GM18502 (cell line): ENCODE results near the gene PUM2.
"Not testable (repeated sequence)": the region's sequence is repeated elsewhere in the genome, so short reads cannot be mapped to it uniquely, and the experiment has no call there.

ENCODE experiments used
- ATAC-seq: cut with Tn5 transposase; IDR thresholded peaks from one replicate; pipeline ENCODE4 v1.9.1; 2021; ENCODE audit warnings: mild to moderate bottlenecking; ENCODE audit not compliant: unreplicated experiment, poor library complexity

The PUM2 gene

GRCh38 chr2:20350753-20351554, at the start of gene PUM2:
PUM2 (minus strand) TSS chr2:20350844; CDS start chr2:20327360, 23,484 bp downstream.
- ATAC-seq, result peak; percentile 81

DNA sequence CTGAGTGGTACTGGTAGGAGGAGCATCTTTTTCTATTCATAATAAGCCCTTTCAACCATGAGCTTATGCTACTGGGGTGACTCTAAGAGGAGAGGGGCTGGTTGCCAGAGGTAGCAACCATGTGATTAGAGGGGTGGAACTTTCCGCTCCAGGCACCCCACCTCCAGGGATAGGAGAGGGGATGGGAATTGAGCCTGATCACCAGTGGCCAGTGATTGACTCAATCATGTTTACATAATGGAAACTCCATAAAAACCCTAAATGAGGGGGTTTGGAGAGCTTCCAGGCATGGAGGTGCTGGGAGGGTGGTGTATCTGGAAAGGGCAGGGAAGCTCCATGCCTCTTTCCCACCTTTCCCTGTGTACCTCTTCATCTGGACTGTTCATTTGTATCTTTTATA, 49.7 kb upstream of the PUM2 start:
- no peak for ATAC-seq

GRCh38 chr2:20398956-20399567, 48.4 kb upstream of the PUM2 start:
- ATAC-seq, result no peak

DNA sequence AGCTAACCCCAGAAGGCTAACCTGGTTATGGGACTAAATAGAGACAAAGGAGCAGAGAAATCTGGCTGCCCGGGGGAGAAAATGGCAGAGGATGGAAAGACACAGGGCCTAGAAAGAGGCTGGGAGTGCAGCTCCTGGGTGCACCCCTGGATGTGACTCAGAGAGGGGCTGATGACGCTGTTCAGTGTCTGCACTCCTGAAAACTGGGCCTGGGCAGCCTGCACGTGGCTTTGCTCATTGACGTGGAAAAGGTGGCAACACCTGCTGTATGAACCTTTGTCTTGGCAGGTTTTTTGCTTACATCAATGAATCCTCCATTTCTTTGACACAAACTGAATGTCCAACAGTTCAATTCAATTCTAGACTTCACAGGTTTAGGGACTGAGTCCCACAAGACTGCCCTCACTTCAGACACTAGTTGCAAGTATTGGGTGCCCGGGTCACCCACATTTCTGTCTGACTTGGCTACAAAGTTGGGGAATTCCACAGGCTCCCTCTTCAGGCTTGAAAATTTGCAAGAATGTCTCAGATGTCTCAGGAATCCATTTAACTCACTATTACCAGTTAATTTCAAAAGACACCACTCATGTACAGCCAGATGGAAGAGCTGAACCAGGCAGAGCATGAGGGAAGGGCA, 47.3 kb upstream of the PUM2 start:
- no peak for ATAC-seq

DNA sequence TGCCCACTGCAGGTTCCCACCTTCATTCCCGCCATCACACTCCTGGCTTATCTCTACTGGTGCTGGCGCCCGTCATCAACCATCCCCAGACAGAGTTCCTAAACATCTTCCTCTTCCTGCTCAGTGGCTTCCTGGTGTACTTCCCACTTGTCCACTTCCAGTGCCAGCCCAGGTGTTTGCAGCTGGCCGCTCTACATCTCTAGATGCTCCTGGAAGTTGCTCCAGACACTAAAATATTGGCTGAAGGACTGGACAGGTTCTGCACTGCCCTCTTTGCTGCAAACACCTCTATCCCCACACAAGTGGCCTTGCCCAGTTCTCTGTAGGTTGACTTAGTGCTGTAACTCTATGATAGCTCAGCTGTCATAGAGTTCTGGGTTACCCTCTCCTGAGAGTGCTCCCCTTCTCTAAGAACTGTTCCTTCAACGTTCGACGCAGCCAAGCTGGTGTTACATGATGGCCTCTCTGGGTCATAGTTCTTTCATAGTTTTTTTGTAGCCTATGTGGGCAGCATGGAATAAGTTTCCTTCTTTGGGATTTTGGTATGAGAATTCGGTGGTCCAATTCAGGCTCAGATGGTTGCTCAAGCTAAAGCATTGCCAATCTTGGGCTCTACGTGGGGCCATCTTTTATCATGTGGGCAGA, 45.8 kb upstream of the PUM2 start:
- no peak for ATAC-seq

DNA sequence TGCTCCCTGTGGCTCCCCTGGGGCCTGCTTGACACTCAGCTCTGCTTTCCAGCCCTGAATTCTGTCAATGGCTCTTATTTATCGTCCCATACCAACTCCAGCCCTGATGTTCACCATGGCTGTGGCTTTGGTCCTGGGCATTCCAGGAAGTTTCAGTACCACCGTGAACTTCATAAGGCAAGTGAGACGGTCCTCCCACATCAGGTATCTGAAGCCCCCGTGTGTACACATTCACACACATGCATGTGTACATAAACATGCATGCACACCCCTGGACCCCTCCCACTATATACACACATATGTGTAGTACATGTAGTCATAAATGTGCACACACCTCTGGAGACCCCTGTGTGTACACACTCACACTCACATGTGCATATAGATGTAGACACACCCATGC, 43.3 kb upstream of the PUM2 start:
- no peak for ATAC-seq

DNA sequence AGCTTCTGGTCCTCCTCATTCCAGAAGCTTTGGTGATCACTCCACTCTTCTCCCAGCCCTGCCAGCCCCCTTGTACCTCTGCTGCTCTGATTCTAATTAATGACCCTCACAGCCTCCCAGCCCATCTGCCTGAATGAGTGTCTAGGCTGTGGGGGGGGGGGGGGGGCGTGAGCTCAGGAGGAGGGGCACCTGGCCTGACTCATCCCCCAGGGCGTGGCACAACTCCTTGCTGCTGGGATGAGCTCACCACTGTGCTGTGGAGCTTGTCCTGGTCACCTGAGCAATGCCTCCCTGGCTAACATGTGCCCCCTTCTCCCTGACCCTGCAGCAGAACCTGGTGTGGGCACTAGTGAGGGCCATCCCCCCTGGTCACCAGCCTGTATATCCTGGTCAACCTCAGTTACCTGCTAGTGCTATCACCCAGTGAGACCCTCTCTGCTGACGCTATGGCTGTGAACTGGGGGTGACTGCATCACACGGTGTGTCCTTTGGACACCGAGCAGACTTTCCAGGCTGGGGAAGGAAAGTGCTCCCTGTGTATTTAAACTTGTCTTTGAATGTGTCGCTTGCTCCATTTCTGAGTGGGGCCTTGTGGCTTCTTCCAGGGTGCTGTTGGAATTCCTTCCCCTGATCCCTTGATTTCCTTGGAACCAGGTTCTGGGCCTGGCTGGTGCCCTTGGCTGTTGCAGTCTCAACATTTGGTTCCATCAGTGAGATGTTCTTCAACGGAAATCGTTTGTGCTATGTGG, 41.5 kb upstream of the PUM2 start:
- no peak for ATAC-seq

- no peak for ATAC-seq
These were observed 40.0 kb upstream of the PUM2 start for GRCh38 chr2:20390524-20391123.

DNA sequence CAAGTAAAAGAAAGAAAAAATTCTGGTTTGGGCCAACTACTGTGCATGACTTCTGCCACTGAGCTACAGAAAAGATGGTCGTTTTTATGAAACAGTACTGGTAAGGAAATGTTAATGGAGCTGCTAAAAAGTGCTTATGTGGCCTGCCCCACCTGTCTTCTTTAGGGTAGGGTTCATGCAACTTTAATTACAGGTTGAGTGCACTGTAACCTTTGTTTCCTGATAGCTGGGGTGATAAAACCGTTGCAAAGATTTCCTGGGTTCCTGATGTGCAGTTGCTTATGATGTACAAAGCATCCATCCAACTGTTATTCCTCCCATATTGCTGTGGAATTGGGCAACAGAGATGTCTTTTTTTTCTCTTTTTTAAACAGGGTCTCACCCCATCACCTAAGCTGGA, 34.3 kb upstream of the PUM2 start:
- ATAC-seq, result no peak

DNA sequence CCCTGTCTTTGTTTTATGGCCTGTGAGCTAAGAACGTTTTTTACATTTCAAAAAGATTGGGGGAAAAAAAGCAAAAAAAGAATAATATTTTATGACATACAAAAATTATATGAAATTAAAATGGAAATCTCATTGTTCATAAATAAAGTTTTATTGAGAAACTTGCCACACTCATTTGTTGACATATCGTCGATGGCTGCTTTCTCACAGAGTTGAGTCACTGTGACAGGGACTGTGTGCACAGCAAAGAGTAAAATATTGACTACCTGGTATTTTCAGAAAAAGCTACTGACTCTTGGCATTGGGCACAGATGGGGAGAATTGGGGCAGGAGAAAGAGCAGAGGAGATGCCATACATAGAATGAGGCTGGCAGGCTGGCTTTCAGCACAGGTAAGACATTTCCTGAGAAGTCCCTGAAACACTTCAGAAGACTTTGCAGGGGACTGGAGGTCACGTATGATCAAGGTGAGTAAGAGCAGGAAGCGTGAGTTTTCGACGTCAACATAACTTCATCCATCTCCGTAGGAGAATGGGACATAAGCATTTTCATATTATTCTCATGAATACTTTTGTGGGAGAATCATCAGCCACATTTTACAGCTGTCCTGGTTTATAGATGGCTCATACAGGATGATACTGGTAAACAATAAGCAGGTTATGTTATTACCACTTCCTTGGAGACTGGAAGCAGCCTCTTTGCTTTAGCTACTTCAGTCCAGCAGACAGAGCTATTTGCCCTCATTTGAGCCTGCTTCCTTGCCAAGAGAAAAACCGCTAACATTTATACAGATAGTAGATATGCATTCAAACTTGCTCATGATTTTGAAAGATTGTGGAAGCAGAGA, 32.5 kb upstream of the PUM2 start:
- ATAC-seq, result no peak

DNA sequence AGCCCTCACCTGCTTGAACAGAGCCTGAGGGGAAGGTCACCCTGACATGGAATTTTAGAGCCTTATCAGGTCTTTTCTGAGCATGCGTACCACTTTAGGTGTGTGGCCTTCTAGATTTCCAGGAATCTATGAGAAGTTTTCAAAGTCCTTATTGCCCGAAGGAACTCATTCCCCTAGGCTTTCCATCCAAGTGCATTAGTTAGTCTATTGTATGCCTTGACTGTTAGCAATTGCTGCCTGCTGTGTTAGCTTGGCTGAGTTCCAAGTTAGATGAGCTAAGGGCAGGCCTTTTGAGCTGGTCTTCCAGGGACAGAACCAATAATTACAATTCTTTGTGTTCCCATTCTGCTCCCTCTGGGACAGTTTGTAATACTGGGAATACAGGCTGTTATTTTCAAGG, 30.8 kb upstream of the PUM2 start:
- no peak for ATAC-seq

GRCh38 chr2:20378891-20379519, 28.4 kb upstream of the PUM2 start:
- ATAC-seq, result no peak

DNA sequence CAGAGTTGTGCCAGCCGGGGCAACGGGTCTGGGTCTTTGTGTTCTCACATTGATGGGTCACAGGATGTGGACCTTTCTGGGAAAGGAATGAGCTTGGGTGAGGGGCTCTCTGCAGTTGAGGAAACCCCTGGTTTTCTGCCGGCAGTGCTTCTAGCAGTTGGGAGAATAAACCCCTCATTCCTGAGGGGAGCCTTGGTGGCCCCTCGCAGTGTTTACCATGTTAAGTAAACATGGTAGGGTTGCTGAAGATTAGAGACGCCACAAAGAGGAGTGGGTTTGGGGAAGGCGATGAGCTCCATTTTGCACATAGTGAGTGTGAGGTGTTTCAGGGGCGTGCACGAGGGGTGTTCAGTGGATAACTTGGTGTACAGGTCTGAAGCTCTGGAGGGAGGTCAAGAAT, 27.7 kb upstream of the PUM2 start:
- ATAC-seq, result no peak

- no peak for ATAC-seq
These were observed 27.1 kb upstream of the PUM2 start for GRCh38 chr2:20377741-20378140.

- ATAC-seq, result not testable (repeated sequence)
These were observed 24.3 kb upstream of the PUM2 start for GRCh38 chr2:20374982-20375381.

DNA sequence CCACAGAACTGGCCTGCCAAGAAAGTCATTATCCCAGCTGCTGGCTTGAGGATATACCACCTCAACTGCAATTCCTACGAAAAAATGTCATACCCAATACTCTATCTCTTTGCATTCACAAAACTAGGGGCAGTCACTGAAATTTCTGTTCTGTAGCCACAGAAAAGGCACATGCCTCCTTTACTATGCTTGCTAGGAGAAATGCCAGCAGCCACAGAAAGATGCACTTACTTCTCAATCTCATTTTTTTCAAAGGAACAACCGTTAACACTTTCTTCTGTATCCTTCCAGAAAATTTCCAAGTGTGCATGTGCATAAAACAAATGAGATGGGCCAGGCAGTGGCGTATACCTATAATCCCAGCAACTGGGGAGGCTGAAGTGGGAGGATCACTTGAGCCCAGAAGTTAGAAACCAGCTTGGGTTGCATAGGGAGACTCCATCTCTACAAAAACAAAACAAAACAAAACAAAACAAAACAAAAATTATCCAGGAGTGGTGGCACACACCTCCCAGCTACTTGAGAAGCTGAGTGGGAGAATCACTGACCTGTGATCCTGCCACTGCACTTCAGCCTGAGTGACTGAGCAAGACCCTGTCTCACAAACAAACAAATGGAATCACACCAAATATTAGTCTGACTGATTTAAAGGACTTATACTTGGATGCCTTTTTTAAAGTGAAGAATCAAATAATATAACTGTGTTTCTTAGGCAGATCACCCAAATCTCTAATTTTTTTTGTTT, 22.4 kb upstream of the PUM2 start:
- ATAC-seq, result no peak

DNA sequence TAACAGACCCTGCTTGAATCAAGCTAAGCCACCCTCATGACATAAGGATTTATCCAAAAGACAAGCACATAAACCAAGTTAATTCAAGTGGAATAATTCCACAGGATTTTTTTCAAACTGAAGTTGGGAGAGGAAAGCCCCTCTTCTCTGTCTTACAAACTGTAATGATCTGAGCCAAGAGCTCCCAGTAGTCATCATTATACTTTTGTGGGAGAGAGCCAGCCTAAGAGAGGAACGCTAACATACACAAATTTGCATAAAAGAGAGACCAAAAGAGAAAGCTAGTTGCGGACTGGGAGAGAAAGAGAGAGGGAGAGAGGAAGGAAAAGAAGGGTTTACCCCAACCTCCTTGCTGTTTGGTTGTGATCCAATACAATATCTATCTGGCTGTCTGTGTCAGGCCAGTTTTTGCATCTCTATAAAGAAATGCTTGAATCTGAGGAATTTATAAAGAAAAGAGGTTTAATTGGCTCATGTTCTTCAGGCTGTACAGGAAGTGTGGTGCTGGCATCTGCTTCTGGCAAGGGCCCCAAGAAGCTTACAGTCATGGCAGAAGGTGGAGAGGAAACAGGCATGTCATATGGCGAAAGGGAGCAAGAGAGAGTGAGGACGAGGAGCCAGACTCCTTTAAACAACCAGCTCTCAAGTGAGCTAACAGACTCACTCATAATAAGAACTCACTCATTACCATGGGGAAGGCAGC, 20.8 kb upstream of the PUM2 start:
- ATAC-seq, result no peak
